ENCODE data around the gene TBCB.

TBCB gene

GRCh38 chr19:36112678-36113077, 2.6 kb upstream of the TBCB start:
- CTCF ChIA-PET: no interaction called here

DNA sequence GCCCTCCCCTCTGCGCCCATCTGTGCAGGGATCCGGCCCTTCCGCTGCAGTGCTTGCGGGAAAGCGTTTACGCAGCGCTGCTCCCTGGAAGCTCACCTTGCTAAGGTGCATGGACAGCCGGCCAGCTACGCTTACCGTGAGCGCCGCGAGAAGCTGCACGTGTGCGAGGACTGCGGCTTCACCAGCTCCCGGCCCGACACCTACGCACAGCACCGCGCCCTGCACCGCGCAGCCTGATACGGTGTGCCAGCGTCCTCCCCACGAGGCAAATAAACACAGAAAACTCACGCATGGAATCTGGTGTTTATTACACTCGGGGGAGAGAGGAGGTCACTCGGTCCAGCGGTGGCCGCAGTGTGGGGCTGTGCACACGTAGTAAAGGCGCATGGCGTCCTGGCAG, 1.8 kb upstream of the TBCB start:
- peak overlapping the region; percentile 51; the same call in 1 of the 2 replicates for H3K4me3 ChIP-seq (ENCODE audit: low read depth, low read length)
- H3K27ac ChIP-seq (ENCODE audit: extremely low read depth, low read depth, low read length): no peak overlapping the region
- ChIA-PET CTCF (no interaction called here), POLR2A (interaction anchor here (0.5 to 4.5 kb wide), 9 partner anchors 10 to 376 kb away, joined by 3 to 96 read pairs (median 10); partner anchors contain the start of genes THAP8 and ZNF566)
- no peaks in the 10 kb centered on the region for H3K9me3 ChIP-seq (ENCODE audit: control insufficient read depth, insufficient read depth, low read depth, low read length)
- TF ChIP-seq ZNF747 (tag by site-specific recombination; IDR thresholded peaks at IDR 0.05) (no peak), ZNF473 (tag by site-specific recombination; IDR thresholded peaks at IDR 0.05) (0 out of 2 replicates have a peak, but pooled peaks have one; percentile 9), ZSCAN5A (tag by site-specific recombination; IDR thresholded peaks at IDR 0.05) (no peak), ZNF521 (tag by site-specific recombination; IDR thresholded peaks at IDR 0.05) (0 out of 2 replicates have a peak, but pooled peaks have one; percentile 25), ZNF513 (tag by site-specific recombination; IDR thresholded peaks at IDR 0.05) (no peak), ZSCAN23 (tag by site-specific recombination; IDR thresholded peaks at IDR 0.05) (no peak), ZNF280C (tag by site-specific recombination; IDR thresholded peaks at IDR 0.05) (no peak)
- peaks cover 19% of the 10 kb centered on the region for H3K4me1 ChIP-seq (ENCODE audit: control insufficient read depth, insufficient read depth, low read length)
- peaks cover 43 to 54% of the 10 kb centered on the region in 2 experiments for H3K36me3 ChIP-seq (ENCODE audit: control insufficient read depth in 2 of 2, insufficient read depth in 1 of 2, low read length in 2 of 2)

More at GRCh38 chr19:36112678-36113077, 2.6 kb upstream of the TBCB start:
- H3K9me3 ChIP-seq (ENCODE audit: control insufficient read depth, insufficient read depth, low read depth, low read length): no peaks in the 10 kb centered on the region
- peaks cover 36 to 47% of the 10 kb centered on the region in 2 experiments for H3K36me3 ChIP-seq (ENCODE audit: control insufficient read depth in 2 of 2, insufficient read depth in 1 of 2, low read length in 2 of 2)
- TF ChIP-seq ZNF585B (tag by site-specific recombination; IDR thresholded peaks at IDR 0.05) (no peak), ZNF473 (tag by site-specific recombination; IDR thresholded peaks at IDR 0.05) (no peak), ZFP3 (tag by site-specific recombination; IDR thresholded peaks at IDR 0.05; ENCODE audit: low read depth) (no peak), MZF1 (tag by site-specific recombination; IDR thresholded peaks at IDR 0.05; ENCODE audit: borderline replicate concordance) (no peak)
- no peak overlapping the region for H3K27ac ChIP-seq (ENCODE audit: extremely low read depth, low read depth, low read length)
- no peak overlapping the region for H3K4me3 ChIP-seq (ENCODE audit: low read depth, low read length)
- POLR2A ChIA-PET: interaction anchor here (4.5 kb wide), 1 partner anchor 14 kb away, joined by 96 read pairs; no protein-coding TSS in a partner anchor
- H3K4me1 ChIP-seq (ENCODE audit: control insufficient read depth, insufficient read depth, low read length): peaks cover 19% of the 10 kb centered on the region

DNA sequence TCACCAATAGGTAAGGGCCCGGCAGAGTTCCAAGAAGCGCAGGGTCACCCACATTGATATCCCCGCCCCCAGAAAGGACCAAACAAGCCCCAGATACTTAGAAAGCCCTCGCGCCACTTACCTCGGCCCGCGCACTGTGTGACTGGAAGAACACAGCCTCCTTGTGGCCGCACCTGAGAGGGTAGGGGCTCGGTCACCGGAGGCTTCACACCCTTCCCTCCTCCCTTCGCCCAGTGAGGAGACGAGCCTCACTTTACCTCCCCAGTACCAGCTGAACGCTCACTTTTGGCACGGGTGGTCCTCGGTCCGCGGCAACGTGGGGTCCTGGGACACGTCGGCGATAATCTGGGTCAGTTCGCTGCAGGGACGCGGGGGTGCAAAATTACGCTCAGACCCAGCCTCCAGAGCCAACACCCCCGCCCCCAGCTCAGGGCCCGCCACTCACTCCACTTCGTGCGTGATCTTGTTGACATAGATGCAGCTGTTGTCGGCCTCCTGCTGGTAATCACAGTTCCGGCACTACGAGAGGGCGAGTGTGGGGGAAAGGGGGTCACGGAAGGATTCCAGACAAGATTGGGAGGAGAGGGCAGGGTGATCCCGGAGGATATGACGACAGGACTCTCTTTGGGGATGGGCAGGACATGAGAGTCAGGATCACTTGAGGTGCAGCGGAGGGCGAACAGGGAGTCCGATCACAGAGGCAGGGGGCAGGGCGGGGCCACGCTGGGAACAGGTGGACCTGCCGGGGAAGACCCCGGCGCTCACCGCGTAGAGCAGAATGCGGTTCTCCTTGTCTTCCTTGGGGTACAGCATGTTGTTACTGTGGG, 1.2 kb upstream of the TBCB start:
- POLR2A ChIA-PET: interaction anchor here (0.6 to 4.5 kb wide), 16 partner anchors 11 to 376 kb away, joined by 3 to 96 read pairs (median 6); partner anchors contain the start of genes ALKBH6, THAP8 and ZNF566
- H3K27ac ChIP-seq (ENCODE audit: extremely low read depth, low read depth, low read length): peak overlapping the region; percentile 92
- TF ChIP-seq ZNF501 (tag by site-specific recombination; IDR thresholded peaks at IDR 0.05): no peak
- TF ChIP-seq, protein P1, sequence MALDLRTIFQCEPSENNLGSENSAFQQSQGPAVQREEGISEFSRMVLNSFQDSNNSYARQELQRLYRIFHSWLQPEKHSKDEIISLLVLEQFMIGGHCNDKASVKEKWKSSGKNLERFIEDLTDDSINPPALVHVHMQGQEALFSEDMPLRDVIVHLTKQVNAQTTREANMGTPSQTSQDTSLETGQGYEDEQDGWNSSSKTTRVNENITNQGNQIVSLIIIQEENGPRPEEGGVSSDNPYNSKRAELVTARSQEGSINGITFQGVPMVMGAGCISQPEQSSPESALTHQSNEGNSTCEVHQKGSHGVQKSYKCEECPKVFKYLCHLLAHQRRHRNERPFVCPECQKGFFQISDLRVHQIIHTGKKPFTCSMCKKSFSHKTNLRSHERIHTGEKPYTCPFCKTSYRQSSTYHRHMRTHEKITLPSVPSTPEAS (tag by site-specific recombination; IDR thresholded peaks at IDR 0.05): no peak
- no peak for TF ChIP-seq ZNF571 (tag by site-specific recombination; IDR thresholded peaks at IDR 0.05)
- TF ChIP-seq, protein P2, sequence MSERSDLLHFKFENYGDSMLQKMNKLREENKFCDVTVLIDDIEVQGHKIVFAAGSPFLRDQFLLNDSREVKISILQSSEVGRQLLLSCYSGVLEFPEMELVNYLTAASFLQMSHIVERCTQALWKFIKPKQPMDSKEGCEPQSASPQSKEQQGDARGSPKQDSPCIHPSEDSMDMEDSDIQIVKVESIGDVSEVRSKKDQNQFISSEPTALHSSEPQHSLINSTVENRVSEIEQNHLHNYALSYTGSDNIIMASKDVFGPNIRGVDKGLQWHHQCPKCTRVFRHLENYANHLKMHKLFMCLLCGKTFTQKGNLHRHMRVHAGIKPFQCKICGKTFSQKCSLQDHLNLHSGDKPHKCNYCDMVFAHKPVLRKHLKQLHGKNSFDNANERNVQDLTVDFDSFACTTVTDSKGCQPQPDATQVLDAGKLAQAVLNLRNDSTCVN (tag by site-specific recombination; optimal IDR thresholded peaks at IDR 0.05): no peak
- no peak for TF ChIP-seq ZNF366 (tag by site-specific recombination; conservative IDR thresholded peaks at IDR 0.05)
- TF ChIP-seq, protein P3, sequence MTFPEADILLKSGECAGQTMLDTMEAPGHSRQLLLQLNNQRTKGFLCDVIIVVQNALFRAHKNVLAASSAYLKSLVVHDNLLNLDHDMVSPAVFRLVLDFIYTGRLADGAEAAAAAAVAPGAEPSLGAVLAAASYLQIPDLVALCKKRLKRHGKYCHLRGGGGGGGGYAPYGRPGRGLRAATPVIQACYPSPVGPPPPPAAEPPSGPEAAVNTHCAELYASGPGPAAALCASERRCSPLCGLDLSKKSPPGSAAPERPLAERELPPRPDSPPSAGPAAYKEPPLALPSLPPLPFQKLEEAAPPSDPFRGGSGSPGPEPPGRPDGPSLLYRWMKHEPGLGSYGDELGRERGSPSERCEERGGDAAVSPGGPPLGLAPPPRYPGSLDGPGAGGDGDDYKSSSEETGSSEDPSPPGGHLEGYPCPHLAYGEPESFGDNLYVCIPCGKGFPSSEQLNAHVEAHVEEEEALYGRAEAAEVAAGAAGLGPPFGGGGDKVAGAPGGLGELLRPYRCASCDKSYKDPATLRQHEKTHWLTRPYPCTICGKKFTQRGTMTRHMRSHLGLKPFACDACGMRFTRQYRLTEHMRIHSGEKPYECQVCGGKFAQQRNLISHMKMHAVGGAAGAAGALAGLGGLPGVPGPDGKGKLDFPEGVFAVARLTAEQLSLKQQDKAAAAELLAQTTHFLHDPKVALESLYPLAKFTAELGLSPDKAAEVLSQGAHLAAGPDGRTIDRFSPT (tag by site-specific recombination; IDR thresholded peaks at IDR 0.05): peak; percentile 15; the same call in 1 of the 2 replicates
- no peak for TF ChIP-seq ZNF133 (tag by site-specific recombination; IDR thresholded peaks at IDR 0.05)

More for the DNA sequence above, 1.2 kb upstream of the TBCB start:
- Histone ChIP-seq H3K4me1 (ENCODE audit: control insufficient read depth, insufficient read depth, low read length) (peaks cover 19% of the 10 kb centered on the region), H3K9me3 (ENCODE audit: control insufficient read depth, insufficient read depth, low read depth, low read length) (no peaks in the 10 kb centered on the region), H3K36me3 (ENCODE audit: control insufficient read depth in 2 of 2, insufficient read depth in 1 of 2, low read length in 2 of 2) (peaks cover 50 to 60% of the 10 kb centered on the region in 2 experiments), H3K4me3 (ENCODE audit: low read depth, low read length) (peak overlapping the region; percentile 51)
- CTCF ChIA-PET: interaction anchor here (0.6 to 3.8 kb wide), 8 partner anchors 39 to 421 kb away, joined by 3 to 23 read pairs (median 4); partner anchors contain the start of genes ALKBH6 and THAP8

Measured in HEK293 (cell line).